SH-SY5Y (cell line): ENCODE data around the gene LPAR3.

ENCODE experiments used
- GATA2 ChIP-seq: IDR thresholded peaks from 2 replicates; pipeline ENCODE4 v1.6.1; 2011; ENCODE audit warnings: mild to moderate bottlenecking, low read depth, low read length
- GATA3 ChIP-seq: IDR thresholded peaks from 2 replicates; pipeline ENCODE4 v1.6.1; 2011; ENCODE audit warnings: low read depth, mild to moderate bottlenecking, low read length, moderate library complexity

GRCh38 chr1:84773933-84774497 is 119.0 kb downstream of the LPAR3 start:
- TF ChIP-seq GATA2 (no peak), GATA3 (no peak)
